Endothelial cell of umbilical vein (primary cell): ENCODE data around the gene SPATA18.

Experiments
- CTCF ChIP-seq, 2 donors: IDR thresholded peaks; 1 replicate in 1 of 2; 2 replicates in 1 of 2; pipeline ENCODE4 v1.5.1; 2011; ENCODE audit warnings: low read length in 2 of 2, mild to moderate bottlenecking in 2 of 2, moderate library complexity in 2 of 2, control low read depth in 1 of 2, inconsistent platforms in 1 of 2, low read depth in 1 of 2; ENCODE audit not compliant: insufficient read depth in 1 of 2; ENCODE audit errors: extremely low read depth in 1 of 2
- EZH2 ChIP-seq: IDR thresholded peaks from 2 replicates; pipeline ENCODE4 v1.6.1; 2012; ENCODE audit warnings: borderline replicate concordance, low read depth, mild to moderate bottlenecking, moderate library complexity, low read length, inconsistent platforms; ENCODE audit not compliant: severe bottlenecking
- MAX ChIP-seq: IDR thresholded peaks from 2 replicates; pipeline ENCODE4 v1.6.1; 2011; ENCODE audit not compliant: insufficient read depth, insufficient read length
- POLR2A ChIP-seq: IDR thresholded peaks from 2 replicates; pipeline ENCODE4 v1.6.1; 2012; ENCODE audit warnings: low read depth, mild to moderate bottlenecking, control low read depth, low read length

DNA sequence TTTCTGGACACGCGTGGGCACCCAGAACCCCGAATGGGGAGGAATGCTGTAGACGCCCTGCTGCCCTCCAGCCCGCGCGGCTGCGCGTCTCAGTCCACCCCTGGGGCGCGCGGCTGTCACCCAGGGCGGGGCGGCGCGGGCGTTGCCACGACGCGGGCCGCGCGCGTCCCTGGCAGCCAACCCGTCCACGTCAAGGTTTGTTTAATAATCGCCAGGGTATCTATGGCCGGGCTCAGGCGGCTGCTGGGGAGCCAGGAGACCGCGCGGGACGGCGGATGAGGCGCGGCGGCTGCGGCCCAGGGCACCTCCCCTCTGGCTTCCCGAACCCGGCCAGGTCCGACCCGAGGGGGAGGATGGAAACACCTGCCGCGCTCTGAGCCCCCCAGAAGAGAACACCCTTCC is at the start of gene SPATA18:
- no peak for TF ChIP-seq CTCF (IDR thresholded peaks at IDR 0.05; ENCODE audit: extremely low read depth in 1 of 2, insufficient read depth in 1 of 2, low read depth in 1 of 2, low read length in 2 of 2)
- TF ChIP-seq POLR2A, result no peak
- no peak for TF ChIP-seq MAX
- peak; percentile 62 for TF ChIP-seq EZH2
